ENCODE results near the gene NEBL. TPM values are rescaled to one million over a fixed set of nuclear protein-coding genes. Genes with fewer than 3 reads are reported as not detected.

NEBL gene
- total RNA-seq, 1 donor from 2014 or later, result 18.7 TPM

DNA sequence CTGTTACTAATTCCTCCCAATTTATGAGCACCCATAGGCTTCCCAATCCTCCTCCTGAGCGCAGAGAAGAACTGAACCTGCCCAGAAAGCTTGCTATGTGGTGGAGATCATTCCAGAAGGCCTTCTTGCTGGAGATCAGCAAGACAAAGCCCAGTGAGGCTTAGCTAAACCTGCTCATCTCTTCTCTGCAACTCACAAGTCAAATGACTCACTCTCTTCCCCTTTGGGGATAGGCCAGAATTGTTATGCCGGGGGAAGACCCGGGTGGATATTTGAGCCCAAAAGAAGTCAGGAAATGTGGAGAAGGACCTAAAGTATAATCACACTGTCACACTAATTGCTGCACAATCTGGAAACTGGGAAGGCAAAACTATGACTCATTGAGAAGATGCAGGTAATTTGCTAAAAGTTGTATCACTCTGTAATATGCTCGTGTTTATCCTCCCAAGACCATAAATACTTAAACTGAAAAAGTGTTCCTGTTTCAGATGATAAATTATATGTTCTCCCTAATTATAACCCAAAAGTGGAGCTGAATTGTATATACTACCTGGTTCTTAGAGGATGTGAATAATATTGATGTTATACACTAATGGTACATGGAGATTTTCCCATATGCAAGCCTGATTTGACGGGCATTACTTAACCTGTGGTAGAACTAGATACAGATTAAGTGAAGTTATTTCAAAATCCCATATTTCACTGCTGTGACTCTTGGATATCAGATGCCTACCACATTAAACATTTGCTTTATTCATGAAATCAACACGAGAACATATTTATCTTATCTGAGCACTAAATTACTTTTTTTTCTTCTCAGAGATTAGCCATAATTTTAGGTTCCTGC, 6.4 kb downstream of the NEBL start:
- DNase-seq (ENCODE audit: low read depth) (peak; percentile 59), FAIRE-seq (no peak)
- no peaks in the 10 kb centered on the region for H3K36me3 ChIP-seq (ENCODE audit: control insufficient read depth, insufficient read depth, low read length)
- TF ChIP-seq, protein P1, sequence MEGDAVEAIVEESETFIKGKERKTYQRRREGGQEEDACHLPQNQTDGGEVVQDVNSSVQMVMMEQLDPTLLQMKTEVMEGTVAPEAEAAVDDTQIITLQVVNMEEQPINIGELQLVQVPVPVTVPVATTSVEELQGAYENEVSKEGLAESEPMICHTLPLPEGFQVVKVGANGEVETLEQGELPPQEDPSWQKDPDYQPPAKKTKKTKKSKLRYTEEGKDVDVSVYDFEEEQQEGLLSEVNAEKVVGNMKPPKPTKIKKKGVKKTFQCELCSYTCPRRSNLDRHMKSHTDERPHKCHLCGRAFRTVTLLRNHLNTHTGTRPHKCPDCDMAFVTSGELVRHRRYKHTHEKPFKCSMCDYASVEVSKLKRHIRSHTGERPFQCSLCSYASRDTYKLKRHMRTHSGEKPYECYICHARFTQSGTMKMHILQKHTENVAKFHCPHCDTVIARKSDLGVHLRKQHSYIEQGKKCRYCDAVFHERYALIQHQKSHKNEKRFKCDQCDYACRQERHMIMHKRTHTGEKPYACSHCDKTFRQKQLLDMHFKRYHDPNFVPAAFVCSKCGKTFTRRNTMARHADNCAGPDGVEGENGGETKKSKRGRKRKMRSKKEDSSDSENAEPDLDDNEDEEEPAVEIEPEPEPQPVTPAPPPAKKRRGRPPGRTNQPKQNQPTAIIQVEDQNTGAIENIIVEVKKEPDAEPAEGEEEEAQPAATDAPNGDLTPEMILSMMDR (IDR thresholded peaks at IDR 0.05; ENCODE audit: insufficient read depth, low read length, severe bottlenecking), result no peak
- H3K27me3 ChIP-seq (ENCODE audit: control insufficient read depth, insufficient read depth, low read length), result no peaks in the 10 kb centered on the region
- no peak overlapping the region for H3K4me3 ChIP-seq (ENCODE audit: low read depth, low read length)

DNA sequence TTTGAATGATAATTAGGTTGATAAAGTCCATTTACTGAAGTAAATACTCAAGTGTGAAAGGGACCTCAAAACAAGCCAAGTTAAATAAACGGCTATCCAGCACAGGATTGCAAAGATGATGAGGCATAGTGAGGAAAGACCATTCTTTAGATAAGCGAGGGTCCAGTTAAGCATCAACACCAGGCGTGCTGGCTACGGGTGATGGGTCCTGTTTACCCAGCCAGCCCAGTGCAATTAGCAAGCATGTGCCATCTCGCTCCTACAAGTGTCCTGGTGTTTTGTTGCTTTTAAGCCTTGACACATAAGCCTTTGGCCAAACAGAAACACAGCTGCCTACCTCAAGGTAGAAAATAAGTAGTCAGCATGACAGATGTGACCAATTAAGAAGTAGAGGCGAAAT, 7.1 kb downstream of the NEBL start:
- H3K27me3 ChIP-seq (ENCODE audit: control insufficient read depth, insufficient read depth, low read length), result no peaks in the 10 kb centered on the region
- FAIRE-seq (no peak), DNase-seq (ENCODE audit: low read depth) (peak; percentile 6)

DNA sequence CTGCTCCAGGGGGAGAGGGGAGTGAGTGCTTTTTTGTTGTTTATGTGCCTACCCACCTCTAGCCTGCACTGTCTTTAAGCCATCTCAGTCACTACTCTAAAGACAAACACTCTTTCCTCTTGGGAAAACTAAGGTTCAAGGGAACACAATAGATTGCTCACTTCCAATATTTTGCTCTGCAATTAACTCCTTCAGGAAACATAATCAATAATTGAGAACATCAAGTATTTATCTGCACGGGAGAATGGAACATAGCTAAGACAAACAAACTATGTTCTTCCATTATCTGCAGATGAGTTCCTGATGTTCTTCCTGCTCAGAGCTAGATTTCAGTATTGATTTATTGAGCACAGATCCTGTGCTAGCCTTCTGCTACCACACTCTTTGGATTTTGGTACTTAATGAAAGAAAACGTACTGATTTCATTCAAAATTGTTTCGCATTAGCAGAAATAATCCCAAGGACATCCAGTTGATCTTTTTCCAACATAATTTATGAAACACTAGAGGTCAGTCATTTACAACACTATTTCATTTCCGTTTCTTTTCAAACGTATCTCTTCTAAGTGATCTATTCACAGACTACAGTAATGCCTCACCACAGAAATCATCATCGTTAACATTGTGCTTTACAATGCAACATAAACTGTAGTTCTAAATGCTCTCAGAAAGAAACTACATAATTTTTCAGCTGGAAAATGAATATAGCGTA, 8.3 kb downstream of the NEBL start:
- FAIRE-seq (no peak), DNase-seq (ENCODE audit: low read depth) (no peak)
- TF ChIP-seq, protein P1 (IDR thresholded peaks at IDR 0.05; ENCODE audit: insufficient read depth, low read length, severe bottlenecking), result no peak

More for the DNA sequence above, 7.1 kb downstream of the NEBL start:
- TF ChIP-seq, protein P1 (IDR thresholded peaks at IDR 0.05; ENCODE audit: insufficient read depth, low read length, severe bottlenecking), result no peak
- no peaks in the 10 kb centered on the region for H3K36me3 ChIP-seq (ENCODE audit: control insufficient read depth, insufficient read depth, low read length)
- H3K4me3 ChIP-seq (ENCODE audit: low read depth, low read length), result no peak overlapping the region

DNA sequence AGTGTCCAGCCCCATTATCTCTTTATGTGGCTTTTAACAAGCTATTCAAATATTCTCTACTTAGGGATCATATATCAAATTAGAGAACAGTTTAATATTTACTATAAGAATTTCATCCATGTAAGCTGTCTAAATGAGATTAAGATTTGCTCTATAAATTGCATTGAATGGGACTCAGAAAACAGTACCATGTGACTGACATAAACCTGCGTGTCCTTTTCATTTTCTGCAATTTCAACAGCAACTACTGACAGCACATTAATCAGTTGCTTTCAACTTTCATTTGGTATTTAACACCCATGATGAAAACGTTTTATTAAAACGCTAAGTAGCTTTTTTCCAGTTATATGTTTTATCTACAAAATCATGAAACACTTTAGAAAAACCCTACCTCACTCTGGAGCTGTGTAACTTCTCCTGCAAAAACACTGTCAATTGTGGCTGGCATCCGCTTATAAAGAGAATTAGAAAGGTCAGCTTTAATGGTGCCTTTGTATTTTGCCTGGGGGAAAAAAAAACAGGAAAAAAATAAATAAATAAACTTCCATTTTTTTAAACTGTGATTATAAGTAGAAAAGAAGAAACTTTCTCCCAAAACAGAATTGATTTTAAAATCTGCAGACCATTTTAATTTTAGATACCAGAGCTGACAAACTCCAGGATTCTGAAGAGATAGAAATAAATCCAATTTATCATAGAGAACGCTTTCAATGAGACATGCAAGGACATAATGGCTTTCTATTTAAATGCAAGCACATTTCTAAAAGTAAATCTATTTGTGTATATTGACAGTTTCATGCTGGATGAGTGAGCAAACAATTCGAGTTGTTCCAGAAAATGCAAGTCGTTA, 9.2 kb downstream of the NEBL start:
- no peaks in the 10 kb centered on the region for H3K36me3 ChIP-seq (ENCODE audit: control insufficient read depth, insufficient read depth, low read length)
- DNase-seq (ENCODE audit: low read depth) (no peak), FAIRE-seq (no peak)
- H3K27me3 ChIP-seq (ENCODE audit: control insufficient read depth, insufficient read depth, low read length), result no peaks in the 10 kb centered on the region
- no peak overlapping the region for H3K4me3 ChIP-seq (ENCODE audit: low read depth, low read length)
- TF ChIP-seq, protein P1 (IDR thresholded peaks at IDR 0.05; ENCODE audit: insufficient read depth, low read length, severe bottlenecking), result no peak

More for the DNA sequence above, 8.3 kb downstream of the NEBL start:
- no peaks in the 10 kb centered on the region for H3K27me3 ChIP-seq (ENCODE audit: control insufficient read depth, insufficient read depth, low read length)
- no peak overlapping the region for H3K4me3 ChIP-seq (ENCODE audit: low read depth, low read length)
- no peaks in the 10 kb centered on the region for H3K36me3 ChIP-seq (ENCODE audit: control insufficient read depth, insufficient read depth, low read length)

DNA sequence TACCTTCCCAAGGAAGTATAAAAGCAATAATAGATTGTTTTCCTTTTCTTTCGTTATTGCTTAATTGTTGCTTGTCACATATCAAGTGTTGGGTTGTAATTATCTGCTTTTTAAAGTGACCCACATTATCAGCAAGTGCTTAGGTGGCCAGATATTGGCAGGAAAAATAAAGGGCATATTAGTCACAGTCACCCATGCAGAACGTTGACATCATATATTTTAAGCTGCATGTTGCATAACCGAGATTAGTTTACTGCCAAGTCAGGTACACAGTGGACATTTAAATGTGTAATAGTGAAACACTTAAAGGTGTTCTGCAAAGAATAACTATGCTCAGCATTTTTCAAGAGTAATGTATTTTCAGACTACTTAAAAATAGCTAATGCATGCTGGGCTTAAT, 11.4 kb downstream of the NEBL start:
- DNase-seq (ENCODE audit: low read depth), result peak; percentile 97
- no peaks in the 10 kb centered on the region for H3K27me3 ChIP-seq (ENCODE audit: control insufficient read depth, insufficient read depth, low read length)
- TF ChIP-seq, protein P1 (IDR thresholded peaks at IDR 0.05; ENCODE audit: insufficient read depth, low read length, severe bottlenecking), result no peak
- FAIRE-seq, result no peak
- no peaks in the 10 kb centered on the region for H3K36me3 ChIP-seq (ENCODE audit: control insufficient read depth, insufficient read depth, low read length)
- H3K4me3 ChIP-seq (ENCODE audit: low read depth, low read length), result no peak overlapping the region

Measured in bronchial epithelial cell (primary cell).